Activated CD8-positive, alpha-beta T cell treated with anti-CD3 and anti-CD28 coated beads for 36 hours (primary cell): ENCODE data around the gene PFKFB3. TPM values are rescaled to one million over a fixed set of nuclear protein-coding genes. Genes with fewer than 3 reads are reported as not detected.
A peak's percentile ranks its signal among the peaks of the same experiment; 100 is the strongest.
"Not testable (repeated sequence)": the region's sequence is repeated elsewhere in the genome, so short reads cannot be mapped to it uniquely, and the experiment has no call there.

Source experiments
- ATAC-seq: fragments of 200-7000 bp; cut with Tn5 transposase; one replicate; pipeline ENCODE4 v1.10.0; 2021; ENCODE audit warnings: mild to moderate bottlenecking, moderate library complexity
- CTCF ChIA-PET: fragments of 350-600 bp; sonication (Branson Sonifier 250); formaldehyde crosslinking; loops from one replicate; lab custom pipeline; 2021; ENCODE audit warnings: antibody characterized with exemption; lab: Charles Lee
- POLR2A ChIA-PET: fragments of 350-600 bp; sonication (Branson Sonifier 250); formaldehyde crosslinking; loops from one replicate; lab custom pipeline; 2021; ENCODE audit warnings: antibody characterized with exemption; lab: Charles Lee
- DNase-seq: peaks from one replicate; pipeline ENCODE4 v3.0.0-alpha.2; 2020
- H3K27ac Mint-ChIP-seq: one replicate; pipeline ENCODE4 v1.8.0; 2021; ENCODE audit warnings: mild to moderate bottlenecking, mixed read lengths
- H3K27me3 Mint-ChIP-seq: one replicate; pipeline ENCODE4 v1.8.0; 2021; ENCODE audit warnings: mixed read lengths
- H3K36me3 Mint-ChIP-seq: one replicate; pipeline ENCODE4 v1.8.0; 2021; ENCODE audit warnings: low read depth, mixed read lengths
- H3K4me1 Mint-ChIP-seq: one replicate; pipeline ENCODE4 v1.8.0; 2021; ENCODE audit warnings: low read depth, mixed read lengths
- H3K4me3 Mint-ChIP-seq: one replicate; pipeline ENCODE4 v1.8.0; 2021; ENCODE audit warnings: mild to moderate bottlenecking, moderate library complexity, mixed read lengths
- H3K9me3 Mint-ChIP-seq: one replicate; pipeline ENCODE4 v1.8.0; 2021; ENCODE audit warnings: mixed read lengths
- intact Hi-C: fragments of 100-400 bp; cut with micrococcal nuclease; formaldehyde crosslinking; loops from one replicate; pipeline ENCODE4 v1.10.0; 2022
- total RNA-seq, 2 experiments: library from RNA; stranded (reverse); gene quantifications; one replicate each; pipeline ENCODE4 v1.2.3, GENCODE V29; 2021
- TF ChIP-seq, protein P1 (sequence below): fragments of 200-600 bp; IDR thresholded peaks from one replicate; pipeline ENCODE4 v1.8.0; 2022; ENCODE audit warnings: antibody characterized with exemption, mild to moderate bottlenecking

Gene PFKFB3
- total RNA-seq, 2 experiments from 2014 or later = 107 to 117 TPM

DNA sequence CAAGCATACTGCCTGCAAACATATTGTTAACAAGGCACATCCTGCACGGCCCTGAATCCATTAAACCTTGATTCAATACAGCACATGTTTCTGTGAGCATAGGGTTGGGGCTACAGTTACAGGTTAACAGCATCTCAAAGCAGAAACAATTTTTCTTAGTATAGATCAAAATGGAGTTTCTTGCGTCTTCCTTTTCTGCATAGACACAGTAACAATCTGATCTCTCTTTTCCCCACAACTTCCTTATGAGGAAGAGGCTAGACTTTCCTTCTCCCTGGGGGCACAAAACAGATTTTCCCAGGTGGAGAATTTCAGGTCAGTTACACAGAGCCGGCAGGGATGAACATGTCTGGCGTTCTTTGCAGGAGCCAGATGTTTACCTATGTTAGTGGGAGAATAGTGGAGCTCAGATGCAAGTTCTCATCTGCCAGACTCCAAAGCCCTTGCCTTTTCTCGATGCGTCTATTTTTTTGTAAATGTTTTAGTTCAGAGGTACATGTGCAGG is 37.5 kb upstream of the PFKFB3 start:
- POLR2A ChIA-PET = interaction anchor here (1.6 to 1.9 kb wide), 2 partner anchors 14 to 30 kb away, joined by 5 read pairs; no protein-coding TSS in a partner anchor
- no peak for ATAC-seq

DNA sequence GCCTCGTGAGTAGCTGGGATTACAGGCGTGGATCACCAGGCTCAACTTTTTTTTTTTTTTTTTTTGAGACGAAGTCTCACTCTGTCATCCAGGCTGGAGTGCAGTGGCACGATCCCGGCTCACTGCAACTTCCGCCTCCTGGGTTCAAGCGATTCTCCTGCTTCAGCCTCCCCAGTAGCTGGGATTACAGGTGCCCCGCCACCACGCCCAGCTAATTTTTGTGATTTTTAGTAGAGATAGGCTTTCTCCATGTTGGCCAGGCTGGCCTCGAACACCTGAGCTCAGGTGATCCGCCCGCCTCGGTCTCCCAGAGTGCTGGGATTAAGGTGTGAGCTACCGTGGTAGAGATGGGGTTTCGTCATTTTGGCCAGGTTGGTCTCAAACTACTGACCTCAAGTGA is 36.8 kb upstream of the PFKFB3 start:
- H3K9me3 Mint-ChIP-seq, ATAC-seq, H3K27me3 Mint-ChIP-seq, DNase-seq, intact Hi-C loops: not testable (repeated sequence)
- POLR2A ChIA-PET = interaction anchor here (1.4 to 1.9 kb wide), 3 partner anchors 15 to 30 kb away, joined by 5 read pairs; no protein-coding TSS in a partner anchor
- CTCF ChIA-PET = interaction anchor here (1.1 to 1.8 kb wide), 3 partner anchors 9 to 36 kb away, joined by 5 to 6 read pairs (median 5); partner anchors contain the start of gene PFKFB3
- H3K27ac Mint-ChIP-seq = peak overlapping the region; percentile 93
- peak overlapping the region; percentile 93 for H3K4me3 Mint-ChIP-seq
- peaks cover 76% of the 10 kb centered on the region for H3K4me1 Mint-ChIP-seq
- H3K36me3 Mint-ChIP-seq = peaks cover 26% of the 10 kb centered on the region

More for the DNA sequence above, 37.5 kb upstream of the PFKFB3 start:
- no peak for DNase-seq
- H3K27ac Mint-ChIP-seq = peak overlapping the region; percentile 93
- H3K4me1 Mint-ChIP-seq = peaks cover 71% of the 10 kb centered on the region
- no peaks in the 10 kb centered on the region for H3K9me3 Mint-ChIP-seq
- peak overlapping the region; percentile 93 for H3K4me3 Mint-ChIP-seq
- H3K27me3 Mint-ChIP-seq = no peaks in the 10 kb centered on the region
- H3K36me3 Mint-ChIP-seq = peaks cover 22% of the 10 kb centered on the region
- intact Hi-C loops = no loop called here
- TF ChIP-seq, protein P1, sequence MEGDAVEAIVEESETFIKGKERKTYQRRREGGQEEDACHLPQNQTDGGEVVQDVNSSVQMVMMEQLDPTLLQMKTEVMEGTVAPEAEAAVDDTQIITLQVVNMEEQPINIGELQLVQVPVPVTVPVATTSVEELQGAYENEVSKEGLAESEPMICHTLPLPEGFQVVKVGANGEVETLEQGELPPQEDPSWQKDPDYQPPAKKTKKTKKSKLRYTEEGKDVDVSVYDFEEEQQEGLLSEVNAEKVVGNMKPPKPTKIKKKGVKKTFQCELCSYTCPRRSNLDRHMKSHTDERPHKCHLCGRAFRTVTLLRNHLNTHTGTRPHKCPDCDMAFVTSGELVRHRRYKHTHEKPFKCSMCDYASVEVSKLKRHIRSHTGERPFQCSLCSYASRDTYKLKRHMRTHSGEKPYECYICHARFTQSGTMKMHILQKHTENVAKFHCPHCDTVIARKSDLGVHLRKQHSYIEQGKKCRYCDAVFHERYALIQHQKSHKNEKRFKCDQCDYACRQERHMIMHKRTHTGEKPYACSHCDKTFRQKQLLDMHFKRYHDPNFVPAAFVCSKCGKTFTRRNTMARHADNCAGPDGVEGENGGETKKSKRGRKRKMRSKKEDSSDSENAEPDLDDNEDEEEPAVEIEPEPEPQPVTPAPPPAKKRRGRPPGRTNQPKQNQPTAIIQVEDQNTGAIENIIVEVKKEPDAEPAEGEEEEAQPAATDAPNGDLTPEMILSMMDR = no peak
- CTCF ChIA-PET = interaction anchor here (1.1 to 1.2 kb wide), 2 partner anchors 9 to 14 kb away, joined by 5 read pairs; no protein-coding TSS in a partner anchor

DNA sequence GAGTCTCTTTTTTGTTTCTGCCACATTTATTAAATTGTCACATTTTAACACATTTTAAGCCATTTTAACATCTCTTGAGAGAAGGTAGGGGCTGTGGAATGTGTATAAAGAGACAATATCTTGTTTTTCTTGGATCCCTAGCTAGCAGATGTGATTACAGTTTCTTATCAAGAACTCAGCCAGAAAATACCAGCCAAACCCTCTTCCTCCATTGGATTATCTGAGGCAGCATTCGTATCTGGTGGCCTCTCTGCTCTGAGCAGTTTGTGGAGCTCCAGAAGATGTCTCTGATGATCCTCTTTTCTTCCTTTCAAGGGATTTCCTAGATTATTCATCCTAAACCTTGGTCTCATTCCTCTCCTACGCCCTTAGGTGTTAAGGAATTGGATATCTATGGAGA is 35.3 kb upstream of the PFKFB3 start:
- peaks cover 34% of the 10 kb centered on the region for H3K36me3 Mint-ChIP-seq
- no peaks in the 10 kb centered on the region for H3K27me3 Mint-ChIP-seq
- ChIA-PET POLR2A (interaction anchor here (0.5 to 1.6 kb wide), 8 partner anchors 11 to 323 kb away, joined by 3 to 6 read pairs (median 4); partner anchors contain the start of gene PFKFB3), CTCF (interaction anchor here (0.6 to 1.8 kb wide), 5 partner anchors 16 to 234 kb away, joined by 3 to 6 read pairs (median 4); partner anchors contain the start of gene PFKFB3)
- peaks cover 79% of the 10 kb centered on the region for H3K4me1 Mint-ChIP-seq
- TF ChIP-seq, protein P1 = no peak
- no peak overlapping the region for H3K4me3 Mint-ChIP-seq
- H3K9me3 Mint-ChIP-seq = no peaks in the 10 kb centered on the region
- intact Hi-C loops = no loop called here
- ATAC-seq (no peak), DNase-seq (no peak)
- peak overlapping the region; percentile 66 for H3K27ac Mint-ChIP-seq

DNA sequence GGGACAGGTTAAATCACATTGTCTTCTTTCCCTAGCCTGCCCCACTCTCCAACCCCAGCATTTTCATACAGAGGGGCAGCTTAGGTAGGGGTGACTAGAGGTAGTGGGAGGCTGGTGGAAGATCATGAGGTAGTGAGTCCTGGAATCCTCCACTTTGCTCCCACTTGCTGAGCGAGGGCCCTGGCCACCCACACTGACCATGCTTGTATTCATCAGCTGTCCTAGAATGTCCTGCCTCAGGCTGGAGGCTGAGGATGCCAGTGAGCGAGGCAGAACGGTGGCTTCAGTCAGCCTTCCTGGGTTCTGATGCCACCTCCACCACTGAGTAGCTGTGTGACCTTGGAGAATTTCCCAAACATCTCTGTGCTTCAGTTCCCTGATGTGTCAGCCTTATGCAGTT is 34.6 kb upstream of the PFKFB3 start:
- CTCF ChIA-PET = interaction anchor here (1.2 to 1.6 kb wide), 3 partner anchors 15 to 234 kb away, joined by 3 to 6 read pairs (median 4); no protein-coding TSS in a partner anchor
- Mint-ChIP-seq H3K9me3 (no peaks in the 10 kb centered on the region), H3K27me3 (no peaks in the 10 kb centered on the region), H3K27ac (peak overlapping the region; percentile 66), H3K36me3 (peaks cover 40% of the 10 kb centered on the region), H3K4me1 (peaks cover 79% of the 10 kb centered on the region), H3K4me3 (no peak overlapping the region)
- POLR2A ChIA-PET = interaction anchor here (0.5 to 1.6 kb wide), 9 partner anchors 11 to 323 kb away, joined by 3 to 6 read pairs (median 4); partner anchors contain the start of gene PFKFB3
- TF ChIP-seq, protein P1 = no peak
- intact Hi-C loops = no loop called here
- ATAC-seq (no peak), DNase-seq (no peak)

DNA sequence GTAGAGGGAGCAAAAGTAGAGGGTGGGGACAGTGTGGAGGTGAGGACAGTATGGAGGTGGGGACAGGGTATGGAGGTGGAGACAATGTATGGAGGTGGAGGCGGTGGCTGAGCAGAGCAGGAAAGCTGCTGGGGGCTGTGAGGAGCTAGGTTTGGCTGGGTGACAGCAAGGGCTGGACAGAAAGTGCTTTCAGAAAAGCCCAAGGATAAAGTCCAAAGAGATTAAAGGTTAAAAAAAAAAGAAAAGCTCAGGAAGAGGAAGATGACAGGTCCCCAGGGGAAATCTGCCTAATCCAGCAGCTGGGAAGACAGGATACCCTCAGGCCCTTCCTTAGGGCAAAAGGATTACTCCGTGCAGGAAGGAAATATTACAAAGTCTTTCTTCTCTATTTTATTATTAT is 32.1 kb upstream of the PFKFB3 start:
- no peaks in the 10 kb centered on the region for H3K9me3 Mint-ChIP-seq

More for the DNA sequence above, 32.1 kb upstream of the PFKFB3 start:
- ChIA-PET POLR2A (no interaction called here), CTCF (interaction anchor here (1.2 kb wide), 1 partner anchor 32 kb away, joined by 4 read pairs; the partner anchor contains the start of gene PFKFB3)
- no peak for ATAC-seq
- intact Hi-C loops = no loop called here
- Mint-ChIP-seq H3K27ac (peak overlapping the region; percentile 18), H3K27me3 (no peaks in the 10 kb centered on the region), H3K4me3 (no peak overlapping the region), H3K36me3 (peaks cover 44% of the 10 kb centered on the region), H3K4me1 (peaks cover 82% of the 10 kb centered on the region)
- TF ChIP-seq, protein P1 = no peak
- no peak for DNase-seq
